ENCODE data around the gene LEKR1. TPM values are rescaled to one million over a fixed set of nuclear protein-coding genes. Genes with fewer than 3 reads are reported as not detected.
"Not testable (repeated sequence)": the region's sequence is repeated elsewhere in the genome, so short reads cannot be mapped to it uniquely, and the experiment has no call there.

The LEKR1 gene
- total RNA-seq, 2 donors from 2014 or later, result 1.0 to 1.7 TPM

DNA sequence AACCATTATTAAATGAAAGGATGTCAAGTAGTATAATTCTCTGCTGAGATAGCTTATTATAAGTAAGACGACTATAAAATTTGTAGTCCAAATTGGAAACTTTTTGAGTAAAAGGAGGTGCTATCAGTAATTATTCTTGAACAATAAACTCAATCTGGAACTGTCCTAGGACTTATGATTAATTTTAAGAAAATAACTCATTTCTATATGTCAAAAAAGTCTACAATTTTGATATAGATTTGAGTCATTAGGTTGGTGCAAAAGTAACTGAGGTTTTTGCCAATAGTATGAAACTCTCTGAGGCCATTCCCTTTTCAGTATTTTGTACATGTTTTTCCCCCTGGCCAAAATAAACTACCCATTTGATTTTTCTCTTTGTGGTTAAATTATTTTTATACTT lies 41.0 kb downstream of the LEKR1 start:
- H3K36me3 Mint-ChIP-seq (ENCODE audit: insufficient read depth in 2 of 2), result peaks cover 1 to 6% of the 10 kb centered on the region in 2 donors
- no peak overlapping the region for H3K4me3 Mint-ChIP-seq
- ATAC-seq (replicated peaks in 1 of 2), result peak; percentile 15 to 39
- H3K27me3 Mint-ChIP-seq (ENCODE audit: low read depth), result no peaks in the 10 kb centered on the region
- H3K27ac Mint-ChIP-seq, result no peak overlapping the region
- peaks cover 5% of the 10 kb centered on the region for H3K4me1 Mint-ChIP-seq (ENCODE audit: low read depth)
- no peak for DNase-seq
- H3K9me3 Mint-ChIP-seq, result peaks cover 2 to 7% of the 10 kb centered on the region in 2 donors

DNA sequence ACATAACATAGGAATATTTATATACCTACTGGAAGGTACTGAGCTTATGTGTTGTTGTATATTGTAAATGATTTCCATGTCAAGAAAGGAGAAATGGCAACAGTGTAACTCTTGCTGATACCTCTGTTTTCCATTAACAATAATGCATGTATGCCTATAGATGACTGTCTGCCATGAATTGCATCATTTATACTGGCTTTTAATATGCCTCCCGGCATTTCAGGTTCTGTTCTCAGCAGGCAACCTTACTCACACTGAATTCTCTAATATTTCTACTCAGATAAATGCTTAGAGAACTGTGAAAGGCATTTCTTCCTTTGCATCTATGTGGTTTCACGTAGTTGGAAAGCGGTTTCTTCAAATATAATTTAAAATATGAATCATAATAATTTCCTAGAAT lies 41.8 kb downstream of the LEKR1 start:
- Mint-ChIP-seq H3K27ac (no peak overlapping the region), H3K9me3 (peaks cover 2 to 9% of the 10 kb centered on the region in 2 donors), H3K36me3 (ENCODE audit: insufficient read depth in 2 of 2) (peaks cover 3 to 8% of the 10 kb centered on the region in 2 donors), H3K4me1 (ENCODE audit: low read depth) (peaks cover 5% of the 10 kb centered on the region), H3K4me3 (no peak overlapping the region), H3K27me3 (ENCODE audit: low read depth) (no peaks in the 10 kb centered on the region)
- no peak for ATAC-seq (replicated peaks in 1 of 2)
- no peak for DNase-seq

DNA sequence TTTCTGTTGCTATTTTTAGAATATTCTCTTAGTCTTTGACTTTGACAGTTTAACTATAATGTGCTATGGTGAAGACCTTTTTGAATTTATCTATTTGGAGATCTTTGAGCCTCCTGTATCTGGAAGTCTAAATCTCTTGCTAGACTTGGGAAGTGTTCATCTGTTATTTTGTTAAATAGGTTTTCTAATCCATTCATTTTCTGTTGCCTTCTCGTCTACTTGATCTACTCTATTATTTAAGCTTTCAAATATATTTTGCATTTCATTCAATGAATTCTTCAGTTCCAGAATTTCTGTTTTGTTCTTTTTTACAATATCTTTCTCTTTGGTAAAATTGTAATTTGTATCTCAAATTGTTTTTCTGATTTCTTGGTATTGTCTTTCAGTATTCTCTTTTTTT lies 47.8 kb downstream of the LEKR1 start:
- Mint-ChIP-seq H3K4me3 (no peak overlapping the region), H3K36me3 (ENCODE audit: insufficient read depth in 2 of 2) (peaks cover 15 to 20% of the 10 kb centered on the region in 2 donors), H3K27ac (no peak overlapping the region), H3K27me3 (ENCODE audit: low read depth) (no peaks in the 10 kb centered on the region), H3K9me3 (peaks cover 9 to 22% of the 10 kb centered on the region in 2 donors), H3K4me1 (ENCODE audit: low read depth) (no peaks in the 10 kb centered on the region)
- ATAC-seq (replicated peaks in 1 of 2) (no peak), DNase-seq (no peak)

DNA sequence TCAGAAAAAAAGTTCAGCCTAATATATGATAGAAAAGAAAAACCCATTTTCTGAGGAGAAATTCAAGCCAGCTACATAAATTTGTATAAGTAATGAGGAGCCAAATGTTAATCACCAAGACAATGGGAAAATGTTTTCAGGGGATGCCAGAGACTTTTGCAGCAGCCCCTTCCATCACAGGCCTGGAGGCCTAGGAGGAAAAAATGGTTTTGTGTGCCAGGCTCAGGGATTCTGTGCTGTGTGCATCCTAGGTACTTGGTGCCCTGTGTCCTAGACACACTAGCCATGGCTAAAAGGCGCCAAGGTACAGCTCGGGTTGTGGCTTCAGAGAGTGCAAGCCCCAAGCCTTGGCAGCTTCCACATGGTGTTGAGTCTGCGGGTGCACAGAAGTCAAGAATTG lies 53.3 kb downstream of the LEKR1 start:
- not testable (repeated sequence) for ATAC-seq (replicated peaks in 1 of 2); H3K4me1 Mint-ChIP-seq (ENCODE audit: low read depth); DNase-seq; H3K27ac Mint-ChIP-seq; H3K4me3 Mint-ChIP-seq; H3K27me3 Mint-ChIP-seq (ENCODE audit: low read depth)
- H3K36me3 Mint-ChIP-seq (ENCODE audit: insufficient read depth in 2 of 2), result peaks cover 15 to 22% of the 10 kb centered on the region in 2 donors
- peaks cover 11 to 18% of the 10 kb centered on the region in 2 donors for H3K9me3 Mint-ChIP-seq

DNA sequence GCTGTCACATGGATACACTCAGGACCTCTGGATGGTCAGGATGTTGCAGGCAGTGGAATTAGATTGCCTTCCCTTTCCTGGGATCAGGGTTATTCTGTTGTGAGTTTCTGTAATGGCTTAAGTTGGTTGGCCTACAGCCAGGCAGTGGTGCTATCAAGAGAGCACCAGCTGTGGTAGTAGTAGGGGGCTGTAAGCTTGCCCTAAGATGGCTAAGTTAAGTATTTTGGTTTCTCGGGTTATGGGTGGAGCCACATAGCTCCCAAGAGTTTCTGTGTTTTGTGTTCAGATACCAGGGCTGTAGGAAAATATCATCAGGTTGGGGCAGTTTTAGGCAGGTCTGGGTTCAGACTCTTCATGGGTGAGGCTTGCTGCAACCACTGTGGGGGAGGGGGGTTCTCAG lies 59.6 kb downstream of the LEKR1 start:
- Mint-ChIP-seq H3K4me1 (ENCODE audit: low read depth) (no peaks in the 10 kb centered on the region), H3K4me3 (no peak overlapping the region), H3K27ac (no peak overlapping the region), H3K9me3 (peaks cover 2 to 12% of the 10 kb centered on the region in 2 donors), H3K27me3 (ENCODE audit: low read depth) (no peaks in the 10 kb centered on the region), H3K36me3 (ENCODE audit: insufficient read depth in 2 of 2) (peaks cover 0 to 4% of the 10 kb centered on the region in 2 donors)
- ATAC-seq (replicated peaks in 1 of 2) (no peak), DNase-seq (no peak)

DNA sequence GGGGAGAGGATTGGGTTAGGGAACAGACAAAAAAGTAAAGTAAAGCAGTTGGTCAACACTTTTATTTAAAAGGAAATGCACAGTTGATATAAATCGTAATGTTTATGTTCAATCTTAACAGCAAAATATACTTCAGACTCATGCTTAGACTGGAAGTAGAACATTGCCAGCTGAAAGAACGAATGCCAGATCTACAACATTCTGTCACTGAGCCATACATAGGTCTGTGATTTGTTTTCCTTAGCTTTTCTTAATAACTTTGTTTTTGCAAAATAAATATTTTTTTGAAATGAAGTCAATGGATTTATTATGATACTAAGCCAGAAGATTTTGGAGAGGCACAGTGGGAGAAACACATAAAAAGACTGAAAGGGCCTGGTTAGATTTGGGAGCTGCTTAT lies 62.0 kb downstream of the LEKR1 start:
- Mint-ChIP-seq H3K4me3 (no peak overlapping the region), H3K36me3 (ENCODE audit: insufficient read depth in 2 of 2) (peaks cover 0 to 1% of the 10 kb centered on the region in 2 donors), H3K9me3 (peaks cover 1 to 11% of the 10 kb centered on the region in 2 donors), H3K27me3 (ENCODE audit: low read depth) (no peaks in the 10 kb centered on the region), H3K4me1 (ENCODE audit: low read depth) (no peaks in the 10 kb centered on the region), H3K27ac (no peak overlapping the region)
- DNase-seq (no peak), ATAC-seq (replicated peaks in 1 of 2) (no peak)

GRCh38 chr3:156888576-156888975 lies 62.4 kb downstream of the LEKR1 start:
- Mint-ChIP-seq H3K36me3 (ENCODE audit: insufficient read depth in 2 of 2) (peaks cover 1 to 2% of the 10 kb centered on the region in 2 donors), H3K4me3 (no peak overlapping the region), H3K27ac (no peak overlapping the region)

GRCh38 chr3:156892701-156893100 lies 66.5 kb downstream of the LEKR1 start:
- H3K27me3 Mint-ChIP-seq (ENCODE audit: low read depth), result no peaks in the 10 kb centered on the region
- H3K9me3 Mint-ChIP-seq, result peaks cover 4 to 9% of the 10 kb centered on the region in 2 donors
- no peak overlapping the region for H3K4me3 Mint-ChIP-seq
- ATAC-seq (replicated peaks in 1 of 2) (no peak), DNase-seq (no peak)
- H3K36me3 Mint-ChIP-seq (ENCODE audit: insufficient read depth in 2 of 2), result peaks cover 1 to 10% of the 10 kb centered on the region in 2 donors
- no peak overlapping the region for H3K27ac Mint-ChIP-seq
- H3K4me1 Mint-ChIP-seq (ENCODE audit: low read depth), result peaks cover 5% of the 10 kb centered on the region

More at GRCh38 chr3:156888576-156888975, 62.4 kb downstream of the LEKR1 start:
- Mint-ChIP-seq H3K9me3 (peaks cover 2 to 9% of the 10 kb centered on the region in 2 donors), H3K27me3 (ENCODE audit: low read depth) (no peaks in the 10 kb centered on the region), H3K4me1 (ENCODE audit: low read depth) (peaks cover 3% of the 10 kb centered on the region)
- ATAC-seq (replicated peaks in 1 of 2), result no peak
- DNase-seq, result no peak

DNA sequence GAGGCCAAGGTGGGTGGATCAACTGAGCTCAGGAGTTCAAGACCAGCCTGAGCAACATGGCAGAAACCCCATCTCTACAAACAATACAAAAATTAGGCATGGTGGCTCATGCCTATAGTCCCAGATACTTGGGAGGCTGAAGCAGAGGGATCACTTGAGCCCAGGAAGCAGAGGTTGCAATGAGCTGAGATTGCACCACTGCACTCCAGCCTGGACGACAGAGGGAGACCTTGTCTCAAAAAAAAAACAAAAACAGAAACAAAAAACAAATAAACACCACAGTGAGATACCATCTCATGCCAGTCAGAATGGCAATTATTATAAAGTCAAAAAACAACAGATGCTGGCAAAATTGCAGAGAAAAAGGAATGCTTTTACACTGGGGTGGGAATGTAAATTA lies 69.2 kb downstream of the LEKR1 start:
- peaks cover 1 to 10% of the 10 kb centered on the region in 2 donors for H3K36me3 Mint-ChIP-seq (ENCODE audit: insufficient read depth in 2 of 2)
- not testable (repeated sequence) for H3K4me1 Mint-ChIP-seq (ENCODE audit: low read depth); H3K4me3 Mint-ChIP-seq; H3K27ac Mint-ChIP-seq; DNase-seq; H3K9me3 Mint-ChIP-seq; ATAC-seq (replicated peaks in 1 of 2); H3K27me3 Mint-ChIP-seq (ENCODE audit: low read depth)

DNA sequence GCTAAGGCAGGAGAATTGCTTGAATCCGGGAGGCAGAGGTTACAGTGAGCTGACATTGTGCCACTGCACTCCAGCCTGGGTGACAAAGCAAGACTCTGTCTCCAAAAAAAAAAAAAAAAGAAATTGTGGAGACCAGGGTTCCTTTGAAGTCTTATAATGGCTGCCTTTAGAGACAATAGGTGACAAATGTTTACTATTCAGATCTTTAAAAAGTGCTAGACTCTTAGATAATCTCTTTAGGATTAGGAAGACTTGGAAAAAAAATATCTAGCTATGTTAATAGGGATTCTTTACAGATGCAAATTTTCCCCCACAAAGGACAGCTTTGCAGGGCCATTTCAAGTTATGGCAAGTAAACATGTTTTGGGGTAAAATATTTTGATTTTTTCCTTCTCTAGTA lies 71.7 kb downstream of the LEKR1 start:
- not testable (repeated sequence) for H3K4me1 Mint-ChIP-seq (ENCODE audit: low read depth); ATAC-seq (replicated peaks in 1 of 2); H3K27me3 Mint-ChIP-seq (ENCODE audit: low read depth); H3K9me3 Mint-ChIP-seq; H3K27ac Mint-ChIP-seq; H3K4me3 Mint-ChIP-seq; DNase-seq
- H3K36me3 Mint-ChIP-seq (ENCODE audit: insufficient read depth in 2 of 2), result peaks cover 1 to 10% of the 10 kb centered on the region in 2 donors

DNA sequence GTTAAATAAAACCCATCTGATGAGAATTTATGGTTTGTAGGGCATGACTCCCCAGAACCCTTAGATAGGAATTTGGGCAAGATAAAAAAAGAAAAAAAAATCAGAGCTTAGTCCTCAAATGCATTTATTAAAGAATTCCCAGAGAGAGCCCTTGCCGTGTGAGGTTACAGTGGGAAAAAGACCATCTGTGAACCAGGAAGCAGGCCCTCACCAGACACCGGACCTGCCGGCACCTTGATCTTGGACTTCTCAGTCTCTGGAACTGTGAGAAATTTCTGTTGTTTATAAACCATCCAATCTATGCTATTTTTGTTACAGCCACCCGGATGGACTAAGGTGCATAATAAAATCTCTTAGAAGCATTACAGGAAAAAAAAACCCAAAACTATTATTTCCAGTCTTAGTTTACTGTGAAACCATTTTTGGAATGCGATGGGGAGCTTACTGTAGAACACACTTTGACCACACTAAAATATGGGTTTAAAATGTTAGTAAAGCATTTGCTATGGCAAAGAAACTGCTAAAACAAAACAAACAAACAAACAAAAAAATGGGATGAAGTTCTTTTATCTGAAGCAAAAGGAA lies 72.2 kb downstream of the LEKR1 start:
- Mint-ChIP-seq H3K4me3 (no peak overlapping the region), H3K9me3 (peaks cover 4 to 6% of the 10 kb centered on the region in 2 donors), H3K27me3 (ENCODE audit: low read depth) (no peaks in the 10 kb centered on the region), H3K4me1 (ENCODE audit: low read depth) (peaks cover 3% of the 10 kb centered on the region), H3K27ac (no peak overlapping the region), H3K36me3 (ENCODE audit: insufficient read depth in 2 of 2) (peaks cover 1 to 10% of the 10 kb centered on the region in 2 donors)
- ATAC-seq (replicated peaks in 1 of 2) (no peak), DNase-seq (no peak)

- Mint-ChIP-seq H3K4me1 (ENCODE audit: low read depth) (no peaks in the 10 kb centered on the region), H3K27me3 (ENCODE audit: low read depth) (no peaks in the 10 kb centered on the region)
- no peak for ATAC-seq (replicated peaks in 1 of 2)
These were observed 73.8 kb downstream of the LEKR1 start for GRCh38 chr3:156899951-156900350.

GRCh38 chr3:156902916-156903315 lies 76.8 kb downstream of the LEKR1 start:
- ATAC-seq (replicated peaks in 1 of 2) (no peak), DNase-seq (no peak)
- H3K27me3 Mint-ChIP-seq (ENCODE audit: low read depth), result no peaks in the 10 kb centered on the region
- H3K9me3 Mint-ChIP-seq, result no peaks in the 10 kb centered on the region
- no peaks in the 10 kb centered on the region for H3K36me3 Mint-ChIP-seq (ENCODE audit: insufficient read depth in 2 of 2)
- no peak overlapping the region for H3K4me3 Mint-ChIP-seq
- no peak overlapping the region for H3K27ac Mint-ChIP-seq
- H3K4me1 Mint-ChIP-seq (ENCODE audit: low read depth), result no peaks in the 10 kb centered on the region

More at GRCh38 chr3:156899951-156900350, 73.8 kb downstream of the LEKR1 start:
- no peak for DNase-seq
- no peak overlapping the region for H3K4me3 Mint-ChIP-seq
- H3K27ac Mint-ChIP-seq, result no peak overlapping the region
- no peaks in the 10 kb centered on the region for H3K36me3 Mint-ChIP-seq (ENCODE audit: insufficient read depth in 2 of 2)
- peaks cover 2 to 3% of the 10 kb centered on the region in 2 donors for H3K9me3 Mint-ChIP-seq

DNA sequence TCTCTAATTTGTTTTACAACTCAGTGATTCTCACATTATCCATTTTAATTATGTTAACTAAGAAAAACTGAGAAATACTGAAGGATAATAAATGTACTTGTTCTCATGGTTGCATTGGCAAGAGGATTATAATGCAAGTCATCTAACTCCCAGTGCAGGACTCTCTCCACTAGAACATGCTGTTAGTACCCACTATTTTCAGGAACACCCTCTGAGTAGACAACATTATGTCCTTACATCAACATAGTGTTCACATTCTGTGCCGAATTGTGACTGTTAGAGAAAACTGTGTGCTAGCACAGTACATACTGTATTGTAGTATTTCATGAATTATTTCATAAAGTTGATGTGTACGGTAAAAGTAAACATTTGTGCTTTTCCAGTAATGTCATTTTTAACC lies 80.1 kb downstream of the LEKR1 start:
- H3K9me3 Mint-ChIP-seq, result no peaks in the 10 kb centered on the region
- H3K4me3 Mint-ChIP-seq, result no peak overlapping the region
- no peaks in the 10 kb centered on the region for H3K36me3 Mint-ChIP-seq (ENCODE audit: insufficient read depth in 2 of 2)
- ATAC-seq (replicated peaks in 1 of 2) (no peak), DNase-seq (no peak)
- H3K4me1 Mint-ChIP-seq (ENCODE audit: low read depth), result no peaks in the 10 kb centered on the region
- H3K27ac Mint-ChIP-seq, result no peak overlapping the region
- H3K27me3 Mint-ChIP-seq (ENCODE audit: low read depth), result peaks cover 5% of the 10 kb centered on the region

All from activated T-cell treated with anti-CD3 and anti-CD28 coated beads, Interleukin-2, amount 50 U/mL, for 72 hours (primary cell).